HG03565 (cell line): ENCODE data around the gene FHL3.

Experiments used
- ATAC-seq: cut with Tn5 transposase; IDR thresholded peaks from one replicate; pipeline ENCODE4 v1.9.1; 2021; ENCODE audit warnings: mild to moderate bottlenecking, moderate library complexity; ENCODE audit not compliant: unreplicated experiment

The FHL3 gene

GRCh38 chr1:38014724-38015424, 9.6 kb upstream of the FHL3 start:
- ATAC-seq: no peak

- ATAC-seq: no peak
Measured at GRCh38 chr1:38014171-38014570, 8.9 kb upstream of the FHL3 start.

GRCh38 chr1:38013227-38013622, 7.9 kb upstream of the FHL3 start:
- no peak for ATAC-seq

- ATAC-seq: peak; percentile 92
Measured at GRCh38 chr1:38012363-38013226, 7.3 kb upstream of the FHL3 start, which contains the start of gene UTP11. TSS of gene UTP11 (plus strand) at chr1:38012734. CDS start at chr1:38012803, 69 bp downstream.

GRCh38 chr1:38009841-38010180, 4.5 kb upstream of the FHL3 start:
- ATAC-seq: no peak

- no peak for ATAC-seq
Measured at GRCh38 chr1:38009088-38009840, 4.0 kb upstream of the FHL3 start.

- ATAC-seq: no peak
Measured at GRCh38 chr1:38006008-38006828, 904 bp upstream of the FHL3 start.

GRCh38 chr1:38004284-38005108, 818 bp downstream of the FHL3 start:
- no peak for ATAC-seq

- ATAC-seq: no peak
Measured at GRCh38 chr1:38003261-38004250, 1.8 kb downstream of the FHL3 start.

GRCh38 chr1:38000529-38001455, 4.5 kb downstream of the FHL3 start:
- no peak for ATAC-seq

GRCh38 chr1:38000233-38000528, 5.1 kb downstream of the FHL3 start:
- no peak for ATAC-seq

- no peak for ATAC-seq
Measured at GRCh38 chr1:37999430-38000232, 5.7 kb downstream of the FHL3 start.

- no peak for ATAC-seq
Measured at GRCh38 chr1:37998913-37999429, 6.3 kb downstream of the FHL3 start.

GRCh38 chr1:37998089-37998808, 7.1 kb downstream of the FHL3 start:
- no peak for ATAC-seq

GRCh38 chr1:37997256-37998088, 7.8 kb downstream of the FHL3 start:
- ATAC-seq: no peak
